ENCODE measurements around the gene MAP2K6. TPM values are rescaled to one million over a fixed set of nuclear protein-coding genes. Genes with fewer than 3 reads are reported as not detected.
"Not testable (repeated sequence)": the region's sequence is repeated elsewhere in the genome, so short reads cannot be mapped to it uniquely, and the experiment has no call there.

MAP2K6 gene
- total RNA-seq, 1 donor from 2014 or later, result 39.9 TPM

DNA sequence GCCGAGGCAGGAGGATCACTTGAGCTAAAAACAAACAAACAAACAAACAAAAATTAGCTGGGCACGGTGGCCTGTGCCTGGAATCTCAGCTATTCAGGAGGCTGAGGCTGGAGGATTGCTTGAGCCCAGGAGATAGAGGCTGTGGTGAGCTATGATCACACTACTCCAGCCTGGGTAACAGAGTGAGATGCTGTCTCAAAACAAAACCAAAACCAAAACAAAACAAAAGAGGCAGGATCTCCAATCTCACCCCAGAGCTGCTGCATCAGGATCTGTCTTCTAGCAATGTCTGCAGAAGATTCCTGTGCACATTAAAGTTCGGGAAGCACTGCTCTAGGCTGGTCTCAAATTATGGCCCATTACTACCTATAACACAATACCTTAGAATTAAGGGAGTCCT is 43.1 kb downstream of the MAP2K6 start:
- no peak for DNase-seq

DNA sequence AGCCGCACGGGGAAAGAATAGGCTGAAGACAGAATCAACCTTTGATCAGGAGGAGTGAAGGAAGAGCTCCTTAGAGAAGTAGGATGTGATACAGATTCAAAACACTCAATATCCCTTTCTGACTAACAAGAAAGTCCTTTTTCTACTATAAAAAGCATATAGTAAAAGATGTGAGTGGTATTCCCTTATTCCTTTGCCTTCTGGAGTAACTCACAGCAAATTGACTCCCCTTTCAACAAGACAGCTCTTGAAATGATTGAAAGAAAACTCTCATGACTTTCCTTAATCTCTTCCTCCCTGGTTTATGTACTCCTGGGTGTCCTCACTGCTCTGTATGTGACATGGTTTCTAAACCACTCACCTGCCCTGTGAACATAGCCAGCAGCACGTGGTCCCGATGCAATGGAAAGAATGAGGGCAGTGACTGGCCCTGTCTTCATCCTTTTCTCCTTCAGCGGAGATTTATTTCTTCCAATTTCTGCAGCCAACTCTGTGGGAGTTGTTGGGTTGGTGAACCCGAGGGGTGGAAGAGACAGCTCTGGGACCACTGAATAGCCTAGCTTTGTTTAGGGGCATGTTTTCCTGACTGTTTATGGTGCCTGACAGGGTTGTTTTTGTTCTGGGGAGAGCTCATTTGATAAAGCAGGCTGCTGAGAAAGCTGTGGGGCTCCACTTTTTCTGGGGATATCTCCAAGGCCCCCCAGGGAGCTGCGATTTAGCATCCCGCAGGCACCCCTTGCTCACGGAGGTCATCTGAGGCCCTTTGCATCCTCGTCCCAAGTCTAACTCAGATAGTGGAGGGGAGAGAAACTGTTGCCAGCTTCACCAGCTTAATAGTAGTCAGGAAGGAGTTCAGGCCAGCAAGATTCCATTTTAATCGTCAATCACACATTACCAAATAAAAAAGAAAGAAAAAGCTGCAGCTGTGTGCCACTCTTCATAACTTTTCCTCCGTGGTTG is 46.7 kb downstream of the MAP2K6 start:
- DNase-seq, result no peak

DNA sequence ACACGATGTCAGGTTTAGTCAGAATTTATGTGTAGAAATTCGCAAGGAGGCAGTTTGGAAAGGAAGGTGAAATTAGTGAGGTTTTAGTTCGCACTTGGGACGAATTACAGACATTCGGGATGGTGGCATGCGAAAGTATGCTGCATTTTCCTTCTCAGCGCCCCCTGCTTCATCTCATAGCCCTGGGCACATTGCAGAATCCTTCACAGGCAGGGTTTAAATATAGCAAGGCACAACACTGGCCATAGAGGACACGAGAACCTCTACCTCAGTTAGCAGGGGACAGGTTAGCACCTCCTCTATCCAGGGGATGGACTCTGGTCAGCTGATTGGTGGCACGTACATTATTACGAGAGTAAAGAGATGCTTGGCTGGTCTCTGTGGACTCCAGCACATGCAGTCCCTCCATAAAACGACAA is 47.5 kb downstream of the MAP2K6 start:
- DNase-seq, result no peak

DNA sequence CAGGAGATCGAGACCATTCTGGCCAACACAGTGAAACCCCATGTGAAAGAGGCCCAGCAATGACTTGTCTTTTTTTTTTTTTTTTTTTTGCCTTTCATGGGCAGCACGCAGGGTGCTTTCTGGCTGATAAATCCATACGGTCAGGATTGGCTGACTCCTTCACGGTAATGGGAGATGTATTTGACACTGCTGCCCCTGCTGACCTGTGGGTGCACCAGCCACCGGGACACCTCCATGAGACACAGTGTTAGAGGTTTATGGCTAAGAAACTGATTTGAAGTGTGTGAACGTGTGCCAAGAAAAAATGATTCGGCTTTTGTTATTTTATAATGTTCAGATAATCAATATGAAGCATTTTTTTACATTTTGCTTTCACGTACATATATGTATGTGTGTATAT is 48.4 kb downstream of the MAP2K6 start:
- DNase-seq, result no peak

DNA sequence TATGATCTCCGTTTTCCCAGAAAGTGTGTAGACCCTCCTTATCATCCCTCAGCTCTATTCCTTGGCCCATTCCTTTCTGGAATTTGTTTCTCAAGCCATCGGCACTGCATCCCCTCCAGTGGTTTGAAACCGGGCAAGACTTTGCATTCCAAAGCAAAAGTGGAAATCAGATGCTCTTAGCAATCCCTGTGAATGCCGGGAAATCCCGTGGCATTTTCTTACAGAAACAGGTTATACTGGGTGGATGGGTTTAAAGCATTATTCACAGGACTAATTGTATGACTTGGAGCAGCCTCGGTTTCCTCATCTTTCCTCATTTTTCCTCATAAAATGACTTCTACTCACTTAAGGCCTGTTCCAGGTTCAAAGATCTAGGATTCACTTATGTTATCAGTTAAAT is 52.0 kb downstream of the MAP2K6 start:
- DNase-seq, result no peak

DNA sequence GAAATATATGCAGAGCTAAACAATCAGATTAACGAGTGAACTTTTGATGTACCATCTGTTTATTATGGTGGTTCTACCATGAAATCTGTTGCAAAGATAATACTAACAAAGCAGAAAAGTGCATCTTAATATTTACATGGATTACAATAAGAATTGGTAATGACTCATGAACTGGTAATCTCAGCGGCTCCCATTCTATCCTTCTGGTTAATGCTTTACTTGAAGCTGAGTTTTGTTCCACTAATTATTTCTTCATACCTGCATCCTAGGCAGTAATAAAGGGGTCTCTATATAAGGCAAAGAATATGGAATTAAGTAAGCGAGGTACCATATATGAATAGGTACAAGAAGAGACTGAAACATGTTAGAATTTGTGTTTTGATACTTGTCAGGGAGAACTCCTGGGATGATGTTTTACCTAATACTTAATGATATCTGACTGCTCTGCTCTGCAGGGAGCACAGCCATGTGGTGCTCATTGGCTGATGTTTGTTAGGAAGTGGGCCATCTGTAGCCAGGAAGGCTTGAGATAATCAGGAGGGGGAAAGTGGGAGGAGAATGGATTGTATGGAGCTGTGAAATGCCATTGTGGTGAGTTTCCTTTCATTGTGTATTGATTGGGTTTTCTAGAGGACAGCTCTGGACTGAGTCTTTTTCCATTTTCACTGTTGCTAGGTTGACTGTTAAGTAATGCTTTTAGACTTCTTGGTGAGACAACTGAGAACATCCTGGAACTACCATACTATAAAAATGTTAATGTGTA is 52.6 kb downstream of the MAP2K6 start:
- no peak for DNase-seq

DNA sequence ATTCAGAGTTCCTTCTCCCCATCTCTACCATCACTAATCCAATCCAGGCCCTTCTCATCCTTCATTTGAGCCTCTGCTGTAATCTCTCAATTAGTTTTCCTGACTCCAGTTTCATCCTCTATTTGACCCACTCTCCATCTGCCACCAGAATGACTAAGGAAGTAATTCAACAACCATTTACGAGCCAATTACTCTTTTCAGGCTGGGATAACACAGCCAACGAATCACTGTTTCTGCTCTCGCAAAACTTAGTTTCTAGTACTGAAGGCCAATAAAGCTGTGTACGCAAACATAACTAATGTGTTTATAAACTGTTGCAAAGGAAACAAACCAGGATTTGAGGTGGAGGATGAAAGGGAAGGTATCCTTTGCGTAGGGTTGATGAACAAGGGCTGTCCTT is 53.7 kb downstream of the MAP2K6 start:
- DNase-seq, result no peak

DNA sequence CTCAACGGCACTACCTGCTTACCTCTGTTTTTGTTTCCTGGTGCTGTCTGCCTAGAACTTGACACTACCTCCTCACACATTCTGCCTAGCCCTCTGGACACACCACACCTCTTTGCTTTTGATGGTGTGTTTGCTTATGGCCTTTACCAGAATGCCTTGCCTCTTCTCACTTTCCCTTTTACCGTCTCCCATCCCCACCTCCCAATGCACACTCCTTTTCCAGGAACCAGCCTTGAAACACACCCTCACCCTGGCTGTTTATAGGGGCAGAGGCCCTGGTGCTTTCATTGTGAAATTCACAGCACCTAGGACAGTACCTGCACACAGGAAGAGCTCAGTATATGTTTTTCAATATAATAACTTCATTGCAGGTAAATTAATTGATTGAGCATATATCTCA is 56.2 kb downstream of the MAP2K6 start:
- no peak for DNase-seq

DNA sequence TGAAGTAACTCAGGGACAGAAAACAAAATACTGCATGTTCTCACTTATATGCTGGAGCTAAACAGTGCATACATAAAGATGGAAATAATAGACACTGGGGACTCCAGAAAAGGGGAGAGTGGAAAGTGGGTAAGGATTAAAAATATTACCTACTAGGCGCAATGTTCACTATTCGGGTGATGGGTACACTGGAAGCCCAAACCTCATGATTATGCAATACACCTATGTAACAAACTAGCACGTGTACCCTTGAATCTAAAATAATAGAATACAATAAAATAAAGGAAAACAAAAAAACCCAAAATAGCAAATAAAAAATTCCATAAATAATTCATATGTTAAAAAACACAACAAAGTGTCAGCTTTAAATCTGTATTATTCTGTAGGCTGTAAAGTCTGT is 56.9 kb downstream of the MAP2K6 start:
- DNase-seq, result no peak

DNA sequence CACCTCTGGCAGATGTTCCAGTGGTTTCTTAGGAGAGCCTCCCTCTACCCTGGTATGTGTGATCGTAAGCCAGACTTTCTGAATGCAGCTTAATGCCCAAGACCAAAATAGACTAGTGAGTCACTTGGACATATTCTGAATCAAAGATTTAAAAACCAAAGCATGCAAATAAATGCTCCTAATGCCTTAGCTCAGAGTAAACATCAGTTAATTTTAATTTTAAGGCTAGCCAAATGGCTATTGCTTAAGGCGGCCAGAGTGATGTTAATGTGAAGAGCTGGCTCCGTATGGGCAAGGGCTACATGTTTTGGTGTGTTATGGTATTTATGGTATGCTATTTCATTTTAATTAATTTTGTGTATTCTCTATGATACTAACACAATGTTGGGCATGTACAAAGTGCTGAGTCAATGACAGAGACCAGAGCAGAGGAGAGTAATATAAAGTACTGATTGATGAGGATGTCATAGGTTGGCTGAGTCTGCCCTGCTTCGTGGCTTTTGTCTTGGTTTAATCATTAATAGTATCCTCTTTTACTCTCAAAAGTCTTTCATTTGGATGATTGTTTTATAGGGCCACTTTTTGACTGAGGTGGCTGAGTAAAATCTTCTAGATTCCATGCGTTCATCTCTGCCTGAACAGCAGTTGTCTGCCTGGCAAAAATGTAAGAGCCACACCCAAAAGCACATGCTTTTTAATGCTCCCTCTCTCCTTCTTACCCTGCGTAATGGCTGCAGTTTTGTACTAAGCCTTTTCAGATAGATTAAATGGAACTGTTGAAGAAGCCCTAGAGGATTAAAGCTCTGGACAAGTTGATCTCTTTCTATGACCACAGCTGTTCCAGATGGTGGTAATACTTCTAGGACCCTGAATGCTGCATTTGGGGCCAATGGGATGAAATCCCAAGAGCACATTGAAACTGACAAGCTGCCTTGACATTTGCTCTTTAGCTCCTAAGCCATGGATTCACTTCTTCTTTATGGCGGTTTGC is 59.6 kb downstream of the MAP2K6 start:
- DNase-seq, result no peak

DNA sequence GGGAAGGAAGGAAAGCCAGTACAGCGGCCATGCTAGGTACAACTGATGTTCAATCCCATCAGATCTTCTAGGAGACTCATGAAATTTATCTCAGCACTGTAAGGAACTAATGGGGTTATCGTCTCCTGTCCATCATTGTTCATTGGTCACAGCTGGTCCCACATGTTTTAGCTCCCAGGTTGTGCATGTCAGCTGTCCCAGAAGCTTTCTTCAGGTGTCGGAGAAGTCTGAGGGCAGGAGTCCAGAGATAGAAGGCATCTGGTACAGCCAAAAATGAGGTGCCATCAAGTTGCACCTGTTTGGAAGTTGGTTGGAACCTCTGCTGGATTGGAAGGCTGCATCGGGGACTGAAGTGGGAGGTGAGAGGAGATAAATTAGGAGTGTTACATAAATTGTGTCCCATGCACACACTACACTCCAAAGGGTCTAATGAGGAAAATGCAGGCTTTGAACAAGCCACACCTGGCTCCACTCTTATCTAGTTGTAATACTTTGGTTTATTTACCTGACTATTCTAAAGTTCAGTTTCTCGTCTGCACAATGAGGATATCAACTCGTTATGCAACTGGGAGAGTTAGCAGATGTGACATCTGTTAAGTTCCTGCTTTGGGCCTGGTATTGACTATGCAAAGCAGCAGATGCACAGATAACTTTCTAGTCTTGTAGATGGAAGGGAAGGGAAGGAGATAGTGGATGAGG is 62.9 kb downstream of the MAP2K6 start:
- DNase-seq, result no peak

DNA sequence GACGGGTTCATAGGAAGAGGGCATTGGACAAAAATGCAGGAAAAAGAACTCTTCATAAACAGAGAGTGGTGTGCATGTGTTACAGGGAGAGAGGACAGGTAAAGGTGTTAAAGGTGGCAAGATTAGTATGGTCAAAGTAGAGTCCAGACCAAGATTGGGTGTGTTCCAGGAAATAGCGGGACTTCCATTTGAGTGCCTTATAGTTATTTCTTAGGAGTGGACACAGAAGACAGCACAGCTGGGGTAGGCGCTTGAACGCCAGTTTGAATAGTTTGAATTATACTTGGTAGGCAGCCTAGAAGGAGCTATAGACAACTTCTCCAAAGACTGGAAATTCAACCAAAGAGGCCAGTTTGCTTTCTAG is 63.4 kb downstream of the MAP2K6 start:
- no peak for DNase-seq

DNA sequence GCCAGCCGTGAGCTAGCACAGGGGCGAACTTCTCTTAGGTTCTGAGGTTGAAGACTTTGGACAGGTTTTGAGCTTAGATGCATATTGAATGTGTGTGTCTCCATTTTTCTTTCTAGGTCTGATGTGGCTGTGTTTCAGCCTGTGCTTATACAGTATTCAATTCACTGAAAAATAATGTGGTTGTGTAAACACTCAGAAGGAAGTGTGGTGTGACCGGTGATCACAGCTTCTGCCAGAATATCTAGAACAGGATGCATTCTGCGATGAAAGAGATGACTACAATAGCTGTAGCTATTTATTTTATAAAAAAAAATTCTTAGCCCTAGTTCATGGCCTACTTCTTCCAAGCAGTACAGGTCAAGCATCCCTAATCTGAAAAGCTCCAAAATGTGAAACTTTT is 64.4 kb downstream of the MAP2K6 start:
- DNase-seq, result no peak

DNA sequence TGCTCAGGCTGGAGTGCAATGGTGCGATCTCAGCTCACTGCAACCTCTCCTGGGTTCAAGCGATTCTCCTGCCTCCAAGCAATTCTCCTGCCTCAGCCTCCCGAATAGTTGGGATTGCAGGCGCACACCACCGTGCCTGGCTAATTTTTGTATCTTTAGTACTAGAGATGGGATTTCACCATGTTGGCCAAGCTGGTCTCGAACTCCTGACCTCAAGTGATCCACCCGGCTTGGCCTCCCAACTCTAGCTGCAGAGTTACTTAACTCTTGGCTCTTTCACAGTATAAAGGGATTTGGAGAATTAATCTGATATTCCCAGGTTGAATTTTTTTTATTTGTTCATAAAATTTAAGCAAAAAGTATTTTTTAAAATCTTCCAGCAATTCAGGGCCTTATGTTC is 65.3 kb downstream of the MAP2K6 start:
- not testable (repeated sequence) for DNase-seq

DNA sequence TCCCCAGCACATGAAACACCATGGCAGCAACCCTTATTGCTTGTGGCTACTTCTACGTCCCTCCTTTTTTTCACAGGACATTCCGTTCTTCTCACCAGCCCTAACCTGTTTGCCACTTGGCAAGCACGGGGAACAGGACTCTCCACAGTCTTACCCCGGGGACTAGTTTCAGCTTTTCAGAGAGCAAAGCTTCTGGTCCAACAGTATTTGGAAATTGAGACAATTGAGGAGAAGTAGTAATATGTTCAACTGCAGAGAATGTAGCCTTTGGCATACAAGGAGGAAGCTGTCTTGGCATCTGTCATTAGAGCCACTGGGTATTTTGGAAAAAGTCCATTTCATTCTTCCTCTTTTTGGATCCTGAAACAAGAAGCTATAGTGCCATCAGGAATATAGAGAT is 65.7 kb downstream of the MAP2K6 start:
- DNase-seq, result no peak

DNA sequence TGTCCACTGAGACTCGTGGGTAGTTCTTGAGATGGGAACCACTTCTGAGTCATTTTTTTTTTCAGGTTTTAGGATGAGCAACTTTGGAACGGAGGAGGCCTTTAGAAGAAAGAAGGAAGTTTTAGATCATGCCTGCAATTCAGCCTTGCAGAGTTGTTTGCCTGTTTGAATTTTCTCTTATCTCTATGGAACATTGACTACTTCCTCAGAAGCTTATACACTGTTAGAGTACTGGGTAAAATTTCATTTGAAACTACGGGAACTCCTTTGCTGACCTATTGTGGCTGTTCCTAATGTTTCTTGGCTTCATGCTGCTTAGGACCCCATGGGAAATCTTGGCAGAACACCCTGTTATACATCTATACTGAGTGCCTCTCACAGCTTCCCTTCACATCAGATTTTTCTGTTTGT is 70.8 kb downstream of the MAP2K6 start:
- DNase-seq, result no peak

DNA sequence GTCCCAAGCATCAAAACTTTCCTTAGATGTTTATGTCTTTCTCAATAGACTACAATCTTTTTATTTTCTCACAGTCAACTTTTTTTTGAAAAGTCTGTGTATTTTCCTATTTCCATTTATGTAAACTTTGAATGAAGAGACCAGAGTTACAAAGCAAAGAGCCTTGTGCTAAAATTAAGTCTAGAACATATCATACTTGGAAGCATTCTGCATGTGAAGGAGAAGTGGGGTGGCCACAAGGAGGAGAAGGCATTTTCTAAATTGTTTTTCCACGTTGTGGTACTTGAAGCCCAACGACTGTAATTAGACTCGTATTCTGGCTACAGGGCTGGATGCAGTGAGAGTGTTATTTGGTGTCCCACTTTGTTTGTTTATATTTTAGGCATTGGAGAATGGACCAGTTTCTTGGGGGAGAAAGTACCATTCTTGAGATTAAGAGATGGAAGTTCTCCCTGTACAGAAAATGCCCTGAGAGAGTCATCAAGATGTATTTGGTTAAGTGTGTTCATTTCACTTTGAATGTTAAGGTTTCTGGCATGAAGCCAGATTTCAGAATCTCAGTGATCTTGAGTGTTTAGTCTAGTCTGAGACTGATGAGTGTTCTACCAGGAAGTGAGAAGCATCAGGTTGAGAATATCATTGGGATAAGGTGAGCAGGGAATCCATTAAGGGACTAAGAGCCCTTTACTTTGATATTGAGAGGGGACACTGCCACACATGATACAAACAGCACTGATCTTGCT is 71.6 kb downstream of the MAP2K6 start:
- DNase-seq, result no peak

DNA sequence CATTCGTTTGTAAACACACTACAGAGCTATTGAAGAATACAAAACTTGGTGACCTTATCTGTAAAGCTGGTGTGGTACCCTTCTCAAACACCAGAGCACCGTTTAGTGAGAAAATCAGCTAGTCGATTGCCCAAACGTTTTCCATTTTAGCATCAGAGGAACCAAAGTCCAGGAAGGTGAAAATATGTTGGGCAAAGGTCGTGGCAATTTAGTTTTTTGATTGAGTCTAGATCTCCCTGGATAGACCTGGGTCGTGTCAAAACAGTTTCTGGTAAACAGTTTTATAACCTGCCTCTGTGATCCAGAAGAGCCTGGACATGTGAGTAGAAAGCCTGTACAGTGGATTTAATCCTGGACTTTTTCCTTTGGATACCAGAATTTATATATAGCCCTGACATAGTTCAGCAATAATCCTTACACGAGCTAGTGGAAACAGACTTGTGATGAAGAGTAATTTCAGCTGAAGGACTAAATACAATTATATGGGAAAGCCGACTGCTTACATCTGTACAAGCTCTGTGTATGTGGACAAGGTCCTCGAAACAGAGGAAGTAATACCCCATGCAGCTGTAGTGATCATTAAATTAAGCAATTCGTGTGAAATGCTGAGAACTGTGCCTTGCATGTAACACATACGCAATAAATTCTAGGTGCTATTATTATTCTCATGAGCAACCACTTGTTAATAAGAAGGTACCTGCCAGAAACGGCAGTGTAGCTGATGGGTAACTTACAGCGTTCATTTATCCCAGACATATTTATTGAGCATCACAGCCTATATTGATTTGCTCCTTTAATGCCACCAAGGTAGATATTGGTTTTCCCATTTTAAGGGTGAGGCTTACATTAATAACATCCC is 72.5 kb downstream of the MAP2K6 start:
- no peak for DNase-seq

DNA sequence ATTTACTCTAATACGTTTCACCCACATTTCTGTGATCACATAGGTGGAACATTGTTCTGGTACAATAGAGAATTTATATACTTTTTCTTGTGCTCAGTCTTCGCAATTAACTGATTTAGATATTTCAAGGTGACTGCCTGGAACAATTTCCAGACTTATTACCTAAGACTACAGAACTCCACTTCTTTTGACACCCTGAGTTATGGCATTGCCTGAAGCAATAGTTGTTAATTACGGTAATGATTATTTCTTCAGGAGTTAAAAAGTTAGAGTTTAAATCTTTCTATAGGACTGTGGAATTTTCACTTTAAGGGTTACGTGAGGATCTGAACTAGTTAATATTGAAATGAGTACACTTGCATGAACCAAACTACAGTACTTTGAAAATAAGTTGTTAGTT is 74.8 kb downstream of the MAP2K6 start:
- no peak for DNase-seq
